Measurements from ENCODE around the gene ZMYND19. TPM values are rescaled to one million over a fixed set of nuclear protein-coding genes. Genes with fewer than 3 reads are reported as not detected.
"Not testable (repeated sequence)": the region's sequence is repeated elsewhere in the genome, so short reads cannot be mapped to it uniquely, and the experiment has no call there.

The ZMYND19 gene
- total RNA-seq, 1 donor from 2014 or later = 11.0 TPM

DNA sequence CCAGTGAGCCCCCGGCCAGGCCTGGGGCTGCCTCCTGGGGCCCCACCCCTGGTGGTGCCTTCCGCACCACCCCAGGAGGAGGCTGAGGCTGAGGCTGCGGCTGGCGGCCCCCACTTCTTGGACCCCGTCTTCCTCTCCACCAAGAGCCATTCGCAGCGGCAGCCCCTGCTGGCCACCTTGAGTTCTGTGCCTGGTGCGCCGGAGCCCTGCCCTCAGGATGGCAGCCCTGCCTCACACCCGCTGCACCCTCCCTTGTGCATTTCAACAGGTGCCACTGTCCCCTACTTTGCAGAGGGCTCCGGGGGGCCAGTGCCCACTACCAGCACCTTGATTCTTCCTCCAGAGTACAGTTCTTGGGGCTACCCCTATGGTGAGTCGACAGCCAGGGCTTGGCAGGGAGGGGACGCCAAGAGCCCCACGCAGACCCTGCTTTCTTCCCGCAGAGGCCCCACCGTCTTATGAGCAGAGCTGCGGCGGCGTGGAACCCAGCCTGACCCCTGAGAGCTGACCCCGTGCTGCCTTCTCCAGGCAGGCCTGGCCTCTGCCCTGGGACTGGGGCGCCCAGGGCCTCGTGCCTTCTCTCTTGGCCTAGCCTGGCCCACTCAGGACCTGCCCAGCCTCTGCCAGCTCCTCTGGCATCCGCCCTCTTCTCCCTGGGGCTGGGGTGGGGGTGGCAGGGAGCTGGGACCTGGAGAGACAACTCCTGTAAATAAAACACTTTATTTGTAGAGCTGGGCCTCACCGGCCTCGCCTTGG lies 24.5 kb upstream of the ZMYND19 start:
- no peak for DNase-seq (ENCODE audit: low read depth)

DNA sequence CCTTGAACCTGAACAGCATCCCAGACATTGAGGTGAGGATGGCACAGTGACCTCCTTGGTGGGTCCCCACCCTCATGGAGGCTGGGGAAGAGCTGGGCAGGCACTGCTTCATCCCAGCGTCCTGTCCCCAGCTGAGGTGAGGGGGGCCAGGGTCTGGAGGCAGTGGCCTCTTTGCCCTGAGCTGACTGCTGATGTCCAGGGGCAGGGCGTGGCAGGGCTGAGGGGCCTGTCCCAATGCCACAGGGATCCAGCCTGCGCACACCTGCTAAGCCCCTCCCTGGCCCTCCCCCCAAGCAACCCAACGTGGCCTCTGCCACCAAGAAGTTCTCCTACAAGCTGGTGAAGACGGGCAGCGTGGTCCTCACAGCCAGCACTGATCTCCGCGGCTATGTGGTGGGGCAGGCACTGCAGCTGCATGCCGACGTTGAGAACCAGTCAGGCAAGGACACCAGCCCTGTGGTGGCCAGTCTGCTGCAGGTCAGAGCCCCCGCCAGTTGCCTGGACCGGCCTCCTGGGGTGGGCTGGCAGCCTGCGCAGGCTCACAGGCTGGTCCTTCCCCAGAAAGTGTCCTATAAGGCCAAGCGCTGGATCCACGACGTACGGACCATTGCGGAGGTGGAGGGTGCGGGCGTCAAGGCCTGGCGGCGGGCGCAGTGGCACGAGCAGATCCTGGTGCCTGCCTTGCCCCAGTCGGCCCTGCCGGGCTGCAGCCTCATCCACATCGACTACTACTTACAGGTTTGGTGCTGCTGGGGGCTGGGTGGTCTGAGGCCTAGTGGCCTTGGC lies 23.6 kb upstream of the ZMYND19 start:
- no peak for DNase-seq (ENCODE audit: low read depth)

DNA sequence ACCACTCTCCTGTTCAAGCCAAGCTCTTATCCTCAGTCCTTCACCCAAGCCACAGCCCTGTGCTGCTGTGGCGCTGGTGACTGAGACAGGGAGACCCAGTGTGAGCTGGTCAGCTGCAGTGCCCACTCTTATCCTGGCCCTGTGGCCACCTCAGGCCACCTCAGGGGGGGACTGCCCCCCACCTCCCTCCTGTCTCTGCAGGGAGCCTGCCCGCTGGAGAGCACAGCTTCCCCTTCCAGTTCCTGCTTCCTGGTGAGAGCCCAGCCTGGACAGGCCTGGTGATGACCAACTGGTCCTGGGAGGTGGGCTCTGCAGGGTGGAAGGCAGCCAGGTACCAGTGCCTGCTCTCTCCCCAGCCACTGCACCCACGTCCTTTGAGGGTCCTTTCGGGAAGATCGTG lies 22.9 kb upstream of the ZMYND19 start:
- no peak for DNase-seq (ENCODE audit: low read depth)

DNA sequence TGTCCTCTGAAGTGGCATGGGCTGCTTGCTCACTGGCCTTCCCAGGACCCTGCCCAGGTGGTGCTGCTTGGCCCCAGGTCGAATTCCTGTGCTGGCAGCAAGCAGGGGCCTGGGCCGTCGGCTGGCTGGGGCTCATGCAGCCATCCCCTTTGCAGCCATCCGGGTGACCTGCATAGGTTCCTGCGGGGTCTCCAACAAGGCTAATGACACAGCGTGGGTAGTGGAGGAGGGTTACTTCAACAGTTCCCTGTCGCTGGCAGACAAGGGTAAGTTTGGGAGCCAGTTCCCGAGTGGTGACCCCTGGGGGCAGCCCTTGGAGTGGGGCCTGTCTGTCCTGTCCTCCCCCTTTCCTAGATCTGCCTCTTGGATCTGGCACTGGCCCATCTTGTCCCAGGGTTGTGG lies 22.4 kb upstream of the ZMYND19 start:
- DNase-seq (ENCODE audit: low read depth) = no peak

DNA sequence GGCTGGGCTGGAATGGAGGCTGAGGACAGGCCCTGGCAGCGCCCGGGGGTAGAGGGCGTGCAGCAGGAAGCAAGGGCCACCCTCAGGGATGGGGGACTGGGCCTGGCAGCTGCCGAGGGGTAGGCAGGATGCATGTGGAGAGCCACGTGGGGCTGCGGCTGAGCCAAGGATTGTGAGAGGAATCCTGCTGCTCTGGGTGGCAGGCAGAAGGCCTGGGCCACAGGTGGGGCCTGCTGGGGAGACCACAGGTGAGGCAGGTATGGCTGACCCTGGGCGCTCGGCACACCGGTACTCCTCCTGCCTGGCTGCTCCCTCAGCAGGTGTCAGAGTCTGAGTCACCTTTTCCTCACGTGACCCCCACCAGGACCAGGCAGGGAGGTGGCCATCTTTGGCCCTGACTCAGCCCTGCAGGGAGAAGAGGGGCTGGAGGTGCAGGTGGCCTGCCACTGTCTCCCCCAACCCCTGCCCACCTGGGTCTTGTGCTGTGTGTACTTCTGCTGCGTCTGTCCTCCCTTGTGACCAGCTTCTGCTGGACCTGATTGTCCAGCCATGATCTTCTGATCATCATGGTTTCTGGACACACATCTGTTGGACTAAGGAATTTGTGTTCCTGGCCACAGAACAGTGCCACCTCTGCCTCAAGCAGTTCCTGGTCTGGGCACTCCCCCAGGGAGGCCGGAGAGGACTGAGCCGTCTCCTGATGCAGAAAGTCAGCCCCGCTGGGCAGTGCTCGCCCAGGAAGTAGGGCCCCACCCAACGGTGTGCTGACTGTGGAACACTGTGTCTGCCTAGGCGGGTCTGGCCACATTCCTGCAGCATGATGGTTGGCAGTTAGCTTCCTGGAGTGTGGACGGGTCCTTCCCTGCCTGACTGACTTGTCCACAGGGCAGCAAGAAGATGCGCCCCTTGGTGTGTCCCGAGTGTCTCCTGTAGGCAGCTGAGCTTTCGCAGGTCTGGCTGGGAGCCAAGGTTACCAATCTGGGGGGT lies 21.6 kb upstream of the ZMYND19 start:
- peak; percentile 91 for DNase-seq (ENCODE audit: low read depth)

DNA sequence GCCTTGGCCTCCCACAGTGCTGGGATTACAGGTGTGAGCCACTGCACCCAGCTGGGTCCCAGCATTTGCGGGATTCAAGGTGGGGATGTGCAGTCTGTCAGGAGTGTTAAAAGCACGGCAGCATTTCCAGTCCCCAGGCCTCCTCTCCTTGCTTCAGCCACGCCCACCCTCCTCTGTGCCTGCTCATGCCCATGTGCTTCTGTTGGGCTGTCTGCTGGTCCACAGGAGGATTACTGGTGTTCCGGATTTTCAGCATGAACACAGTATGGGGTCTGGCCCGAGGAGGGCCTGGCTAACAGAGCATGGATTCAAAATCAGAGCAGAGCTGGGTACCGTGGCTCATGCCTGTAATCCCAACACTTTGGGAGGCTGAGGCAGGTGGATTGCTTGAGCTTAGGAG lies 20.6 kb upstream of the ZMYND19 start:
- DNase-seq (ENCODE audit: low read depth) = no peak

DNA sequence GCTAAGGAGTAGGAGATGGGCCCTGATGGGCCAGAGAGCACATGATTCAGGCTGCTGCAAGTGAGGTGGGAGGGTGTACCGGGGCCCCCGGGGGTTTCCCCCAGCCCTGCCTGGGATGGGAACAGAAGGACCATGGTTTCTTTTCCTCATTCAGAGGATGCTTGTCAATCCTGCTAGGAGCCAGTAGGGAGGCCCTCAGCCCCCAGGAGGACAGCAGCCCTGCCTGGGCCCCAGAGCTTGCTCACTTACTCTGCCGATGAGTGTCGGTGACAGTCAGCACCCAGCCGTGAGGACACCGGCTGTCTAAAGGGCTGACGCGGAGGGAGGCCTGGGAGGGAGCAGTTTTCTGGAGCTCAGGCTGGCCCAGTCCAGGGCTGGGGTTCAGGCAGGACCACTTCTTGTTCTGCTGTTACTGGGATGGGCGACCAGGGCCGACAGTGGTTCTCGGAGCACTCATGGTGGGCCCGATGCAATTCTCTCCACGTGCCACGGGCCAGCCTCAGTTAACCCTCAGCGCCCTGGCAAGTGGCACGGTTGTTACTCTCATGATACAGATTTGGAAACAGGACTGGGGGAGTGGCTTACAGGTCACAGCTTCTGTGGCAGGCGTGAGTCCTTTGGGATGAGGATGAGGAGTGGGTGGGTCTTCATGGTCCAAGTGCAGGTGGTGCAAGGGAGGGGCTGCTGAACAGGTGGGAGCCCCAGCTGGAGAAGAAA lies 17.0 kb upstream of the ZMYND19 start:
- no peak for DNase-seq (ENCODE audit: low read depth)

DNA sequence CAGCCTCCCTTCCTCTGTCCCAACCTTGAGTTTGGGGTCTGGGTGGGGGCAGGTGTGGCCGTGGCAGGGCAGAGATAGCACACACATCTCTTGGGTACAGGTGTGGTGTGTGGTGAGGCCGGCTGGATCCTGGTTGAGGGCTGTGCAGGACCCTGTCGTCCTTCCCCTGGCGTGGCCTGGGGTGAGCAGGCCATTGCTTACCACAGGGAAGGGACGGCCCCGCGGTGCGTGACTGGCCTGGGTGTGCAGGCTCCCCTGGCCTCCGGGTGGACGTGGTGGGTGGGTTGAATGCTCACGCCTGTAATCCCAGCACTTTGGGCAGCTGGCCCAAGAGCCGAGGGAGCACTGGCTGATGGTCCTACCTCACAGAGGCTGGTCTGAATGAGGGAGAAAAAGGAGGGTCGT lies 16.4 kb upstream of the ZMYND19 start:
- no peak for DNase-seq (ENCODE audit: low read depth)

DNA sequence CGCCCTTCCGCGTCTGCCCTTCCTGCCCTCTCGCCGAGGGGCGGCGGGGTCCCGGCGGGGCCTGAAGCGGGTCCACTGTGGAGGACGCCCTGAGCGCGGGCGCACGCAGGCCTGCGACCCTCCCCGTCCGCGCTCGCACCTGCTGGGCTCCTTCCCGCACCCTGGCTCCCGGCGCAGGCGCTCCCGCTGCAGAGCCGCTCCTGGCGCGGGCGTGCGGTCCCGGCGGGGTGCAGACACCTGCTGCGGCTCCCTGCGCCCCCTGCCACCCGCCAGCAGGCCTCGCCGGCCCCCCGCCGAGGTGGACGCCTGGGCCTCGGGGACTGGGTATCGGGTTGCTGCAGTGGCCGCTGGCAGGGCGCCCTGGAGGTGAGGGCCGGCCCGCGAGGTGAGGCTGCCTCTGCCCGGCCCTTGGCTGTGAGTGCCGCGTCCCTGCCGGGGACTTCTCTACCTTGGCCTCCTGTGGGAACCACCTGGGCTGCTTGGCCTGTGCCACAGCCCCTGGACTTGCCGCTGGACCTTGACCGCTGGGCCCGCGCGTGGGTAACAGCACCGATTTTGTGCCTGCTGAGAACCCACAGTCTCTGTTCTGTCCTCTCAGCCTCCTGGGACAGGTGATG lies 15.8 kb upstream of the ZMYND19 start:
- DNase-seq (ENCODE audit: low read depth) = no peak

DNA sequence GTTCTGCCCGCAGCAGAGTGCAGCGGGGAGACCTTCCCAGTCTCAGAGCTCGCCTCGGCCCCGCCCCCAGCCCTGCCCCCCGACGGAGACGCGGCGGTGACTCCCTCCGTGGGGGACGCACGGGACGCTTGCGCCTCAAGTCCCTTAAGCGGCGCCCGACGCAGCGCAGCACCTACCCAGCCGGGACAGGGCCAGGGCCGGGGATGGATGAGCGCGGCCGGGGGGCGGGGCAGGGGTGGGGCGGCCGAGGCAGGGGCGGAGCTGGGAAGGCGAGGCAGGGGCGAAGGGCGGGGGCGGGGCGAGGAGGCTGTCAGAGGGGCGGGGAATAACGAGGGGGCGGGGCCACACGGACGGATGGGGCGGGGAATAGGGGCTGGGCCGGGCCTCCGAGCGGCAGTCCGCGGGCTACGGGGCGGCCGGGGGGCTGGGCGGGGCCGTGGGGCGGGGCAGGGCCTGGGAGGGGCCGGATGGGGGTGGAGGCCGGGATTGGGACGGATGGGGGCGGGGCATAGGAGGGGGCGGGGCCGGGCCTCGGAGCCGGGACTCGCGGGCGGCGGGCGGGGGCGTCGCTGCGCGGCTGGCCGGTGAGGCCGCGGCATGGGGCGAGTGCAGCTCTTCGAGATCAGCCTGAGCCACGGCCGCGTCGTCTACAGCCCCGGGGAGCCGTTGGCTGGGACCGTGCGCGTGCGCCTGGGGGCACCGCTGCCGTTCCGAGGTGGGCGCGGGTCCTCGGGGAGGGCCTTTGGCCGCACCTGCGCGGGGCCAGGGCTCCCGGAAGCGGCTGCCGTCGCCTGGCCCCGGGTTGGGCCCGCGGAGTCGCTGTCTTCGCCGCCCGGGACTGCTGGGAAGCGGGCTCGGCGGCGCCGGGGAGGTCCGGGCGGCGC lies 15.1 kb upstream of the ZMYND19 start, which contains the start of gene ARRDC1:
TSS of gene ARRDC1 (plus strand) at position 566 of the 884 bp plus-strand sequence. CDS start at position 598, 32 bp downstream.
- peak; percentile 64 for DNase-seq (ENCODE audit: low read depth)

DNA sequence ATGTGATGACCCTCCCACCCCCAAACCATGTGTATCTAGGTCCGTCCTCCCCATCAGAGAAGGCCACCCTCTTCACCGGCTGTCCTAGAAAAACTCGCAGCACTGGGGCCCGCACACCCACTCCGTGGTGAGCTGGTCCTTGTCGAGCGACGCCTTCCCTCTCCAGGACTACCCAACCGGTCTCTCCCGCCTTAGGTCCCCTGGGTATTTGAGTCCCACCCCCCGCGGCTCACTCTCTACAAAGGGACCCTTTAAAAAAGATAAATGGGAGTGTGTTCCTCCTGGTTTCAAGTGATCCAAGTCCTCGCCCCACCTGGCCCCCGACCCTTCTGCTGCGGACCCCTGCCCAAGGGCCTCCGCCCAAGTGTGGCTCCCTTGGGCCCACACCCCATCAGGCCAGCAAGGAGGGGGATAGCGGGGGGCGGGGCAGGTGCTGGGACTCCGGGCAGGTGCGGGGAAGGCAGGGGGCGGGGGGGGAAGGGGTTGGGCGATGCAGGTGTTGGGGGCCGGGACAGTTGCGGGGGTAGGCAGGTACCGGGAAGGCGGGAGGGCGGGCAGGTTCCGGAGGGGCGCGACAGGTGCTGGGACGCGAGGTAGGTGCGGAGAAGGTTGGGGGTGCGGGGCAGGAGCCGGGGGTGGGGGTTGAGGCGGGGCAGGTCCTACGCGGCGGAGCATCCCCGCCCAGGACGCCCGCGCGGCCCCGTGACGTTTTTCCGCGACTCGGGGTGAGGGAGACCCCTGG lies 14.2 kb upstream of the ZMYND19 start:
- no peak for DNase-seq (ENCODE audit: low read depth)

DNA sequence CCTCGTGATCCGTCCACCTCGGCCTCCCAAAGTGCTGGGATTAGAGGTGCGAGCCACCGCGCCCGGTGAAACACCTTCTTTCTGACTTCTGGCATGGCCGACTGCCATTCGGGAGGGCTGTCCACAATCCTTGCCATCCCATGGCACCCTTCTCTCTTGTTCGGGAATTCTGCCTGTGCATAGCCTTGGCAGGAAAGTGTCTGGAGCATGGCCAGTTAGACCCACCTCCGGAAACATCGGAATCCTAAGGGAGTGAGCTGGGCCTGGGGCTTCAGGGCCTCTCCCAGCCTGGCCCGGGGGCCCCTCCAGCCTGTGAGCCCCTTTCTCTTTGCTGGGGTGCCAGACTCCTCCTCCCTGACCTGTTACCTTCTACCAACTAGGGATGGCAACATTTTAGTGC lies 13.6 kb upstream of the ZMYND19 start:
- no peak for DNase-seq (ENCODE audit: low read depth)

DNA sequence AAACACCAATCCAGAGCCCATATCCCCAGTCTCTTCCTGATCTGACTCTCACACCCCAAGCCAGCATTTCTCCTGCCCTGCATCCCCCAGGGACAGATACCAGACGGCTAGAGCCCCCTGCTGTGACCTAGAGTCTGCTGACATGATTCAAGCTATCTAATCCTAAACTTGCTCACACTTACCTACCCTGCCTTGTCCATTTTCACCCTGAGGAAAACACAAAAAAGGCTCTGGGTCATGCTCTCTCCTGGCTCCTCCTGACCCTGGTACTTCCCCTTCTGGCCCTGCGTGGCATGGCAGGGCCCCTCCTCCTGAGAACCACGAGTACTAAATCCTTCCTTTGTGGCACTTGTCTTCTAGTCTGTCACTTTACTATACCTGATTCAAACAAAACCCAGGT lies 12.3 kb upstream of the ZMYND19 start:
- DNase-seq (ENCODE audit: low read depth) = no peak

DNA sequence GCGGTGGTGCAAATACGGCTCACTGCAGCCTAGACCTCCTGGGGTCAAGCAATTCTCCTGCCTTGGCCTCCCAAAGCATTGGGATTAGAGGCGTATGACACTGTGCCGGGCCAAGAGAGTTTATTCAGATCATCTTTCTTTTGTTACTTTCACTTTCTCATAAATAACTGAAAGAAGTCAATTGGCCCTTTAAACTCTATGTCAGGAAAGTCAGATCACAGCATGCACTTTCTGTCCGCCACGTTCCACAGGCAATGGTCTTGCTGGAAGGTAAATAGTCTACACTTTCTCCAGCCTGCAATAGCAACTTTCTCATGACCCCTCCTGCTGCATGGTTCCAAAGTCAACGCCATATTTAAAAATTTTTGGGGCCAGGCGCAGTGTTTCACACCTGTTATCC lies 8.6 kb upstream of the ZMYND19 start:
- no peak for DNase-seq (ENCODE audit: low read depth)

DNA sequence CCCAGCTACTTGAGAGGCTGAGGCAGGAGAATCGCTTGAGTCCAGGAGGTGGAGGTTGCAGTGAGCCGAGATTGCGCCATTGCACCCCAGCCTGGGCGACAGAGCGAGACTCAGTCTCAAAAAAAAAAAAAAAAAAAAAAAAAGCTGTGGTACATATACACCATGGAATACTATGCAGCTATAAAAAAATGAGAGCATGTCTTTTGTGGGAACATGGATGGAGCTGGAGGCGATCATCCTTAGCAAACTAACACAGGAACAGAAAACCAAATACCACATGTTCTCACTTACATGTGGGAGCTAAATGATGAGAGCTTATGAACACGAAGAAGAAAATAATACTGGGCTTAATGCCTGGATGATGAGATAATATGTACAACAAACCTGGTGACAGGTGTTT lies 6.3 kb upstream of the ZMYND19 start:
- not testable (repeated sequence) for DNase-seq (ENCODE audit: low read depth)

DNA sequence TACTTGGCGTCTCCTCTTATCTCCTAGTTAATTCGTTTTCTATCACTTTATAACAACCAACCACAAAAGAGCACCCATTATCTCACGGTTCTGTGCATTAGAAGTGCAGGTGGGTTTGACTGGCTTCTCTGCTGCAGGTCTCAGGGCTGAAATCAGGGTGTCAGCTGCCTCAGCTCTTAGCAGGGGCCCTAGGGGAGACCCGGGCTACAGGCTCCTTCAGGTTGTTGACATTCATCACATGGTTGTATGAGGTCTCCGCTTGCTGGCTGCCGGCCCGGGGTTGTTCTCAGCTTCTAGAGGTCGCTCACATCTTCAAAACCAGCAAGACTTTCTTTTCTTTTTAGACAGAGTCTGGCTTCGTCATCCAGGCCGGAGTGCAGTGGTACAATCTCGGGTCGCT lies 2.9 kb upstream of the ZMYND19 start:
- no peak for DNase-seq (ENCODE audit: low read depth)

DNA sequence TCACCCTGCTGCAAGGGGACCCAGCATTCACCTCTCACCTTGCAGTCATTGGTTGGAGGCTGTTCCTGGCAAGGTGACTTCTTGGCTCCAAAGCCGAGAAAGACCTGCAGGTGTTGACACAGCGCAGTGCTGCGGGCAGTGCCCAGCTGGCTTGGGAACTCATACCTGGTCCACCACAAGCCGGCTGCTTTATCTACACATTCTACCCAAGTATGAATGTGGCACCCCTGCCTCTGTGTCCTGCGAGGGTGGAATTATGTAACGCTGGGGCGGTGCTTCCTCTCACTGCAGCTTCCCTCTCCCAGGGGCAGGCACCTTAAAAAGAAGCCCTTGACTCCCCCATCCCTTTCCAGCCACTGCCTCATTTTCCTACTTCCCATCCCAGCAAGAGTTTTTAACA lies 2.5 kb upstream of the ZMYND19 start:
- no peak for DNase-seq (ENCODE audit: low read depth)

DNA sequence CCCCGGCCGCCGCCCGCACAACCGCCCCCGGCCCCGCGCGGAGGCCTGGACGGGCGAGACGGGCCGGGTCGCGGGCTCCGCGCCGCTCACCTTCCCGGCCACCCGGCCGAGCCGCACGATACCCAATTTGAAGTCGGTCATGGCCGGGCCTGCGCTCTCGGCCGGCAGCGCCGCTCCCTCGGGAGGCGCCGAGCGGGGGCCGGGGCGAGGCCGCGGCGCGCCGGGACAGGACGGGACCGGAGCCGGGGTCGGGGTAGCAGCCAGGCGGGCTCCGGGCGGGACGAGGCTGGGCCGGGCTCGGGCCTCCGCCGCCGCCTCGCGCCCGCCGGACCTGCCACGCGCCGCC lies 216 bp downstream of the ZMYND19 start:
- no peak for DNase-seq (ENCODE audit: low read depth)

DNA sequence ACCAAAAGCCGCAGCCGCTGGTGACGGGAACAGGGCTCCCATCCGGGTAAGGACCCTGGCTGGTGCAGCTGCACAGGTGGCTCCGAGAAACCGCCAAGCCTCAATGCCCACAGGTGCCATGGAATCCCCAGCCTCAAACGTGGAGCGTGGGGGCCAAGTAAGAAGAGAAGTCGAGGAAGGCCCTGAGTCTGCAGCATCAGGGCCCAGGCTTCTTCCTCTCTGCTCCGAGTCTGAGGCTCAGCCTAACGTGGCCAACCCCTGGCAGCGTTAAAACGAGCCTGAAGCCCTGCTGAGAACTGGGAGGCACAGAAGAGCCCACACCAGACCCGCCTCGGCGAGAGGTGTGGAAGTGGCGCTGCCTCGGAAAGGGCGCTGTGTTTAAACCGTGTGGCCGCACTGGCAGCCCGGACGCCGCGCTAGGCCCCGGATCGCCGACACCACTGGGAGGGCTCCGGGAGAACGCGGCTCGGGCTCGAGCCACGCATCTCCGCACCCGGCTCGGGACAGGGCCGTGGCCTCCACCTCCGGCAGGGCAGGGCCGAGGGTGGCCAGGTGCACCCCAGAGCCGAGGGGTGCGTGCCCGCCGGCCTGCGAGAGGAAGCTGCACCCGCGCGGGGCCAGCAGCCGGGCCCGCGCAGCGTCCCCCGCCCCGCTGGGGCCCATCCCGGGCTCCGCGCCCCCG lies 730 bp downstream of the ZMYND19 start:
- no peak for DNase-seq (ENCODE audit: low read depth)
